HepG2 (cell line): ENCODE data around the gene PARD3. TPM values are rescaled to one million over a fixed set of nuclear protein-coding genes. Genes with fewer than 3 reads are reported as not detected.

Experiments
- ESRRA ChIP-seq: sonication (generic); formaldehyde crosslinking; IDR thresholded peaks from 2 replicates; pipeline ENCODE4 v1.5.1; 2020; ENCODE audit warnings: mild to moderate bottlenecking, low read depth, missing genetic modification reagents
- FOXA3 ChIP-seq: IDR thresholded peaks from 2 replicates; pipeline ENCODE4 v1.6.1; 2016; ENCODE audit warnings: missing genetic modification reagents, missing compliant biosample characterization
- HDAC2 ChIP-seq: sonication (generic); formaldehyde crosslinking; IDR thresholded peaks from 2 replicates; pipeline ENCODE4 v1.4.0; 2020; ENCODE audit warnings: missing genetic modification reagents
- KAT8 ChIP-seq: IDR thresholded peaks from 2 replicates; pipeline ENCODE4 v1.6.1; 2016; ENCODE audit warnings: missing genetic modification reagents, missing compliant biosample characterization
- KDM2A ChIP-seq: sonication (generic); formaldehyde crosslinking; IDR thresholded peaks from 2 replicates; pipeline ENCODE4 v1.4.0; 2020; ENCODE audit warnings: low read depth, missing genetic modification reagents, borderline replicate concordance
- KLF16 ChIP-seq, 2 experiments: sonication (generic) in 1 of 2; formaldehyde crosslinking in 1 of 2; IDR thresholded peaks; 2 replicates each; pipeline versions ENCODE4 v1.6.1 to v1.8.0; 2016 to 2023; ENCODE audit warnings: missing genetic modification reagents in 2 of 2, missing compliant biosample characterization in 1 of 2
- MED13 ChIP-seq: sonication (generic); formaldehyde crosslinking; IDR thresholded peaks from 2 replicates; pipeline ENCODE4 v1.5.0; 2020; ENCODE audit warnings: missing genetic modification reagents
- SOX6 ChIP-seq, 2 experiments: fragments of 450-650 bp in 1 of 2; sonication (generic) in 1 of 2; formaldehyde crosslinking in 1 of 2; IDR thresholded peaks; 2 replicates each; pipeline versions ENCODE4 v1.4.0 to v1.6.1; 2017 to 2020; ENCODE audit warnings: antibody characterized with exemption in 1 of 2, mild to moderate bottlenecking in 1 of 2, missing genetic modification reagents in 1 of 2
- TEAD3 ChIP-seq: optimal IDR thresholded peaks from 2 replicates; pipeline ENCODE3; 2016; ENCODE audit warnings: borderline replicate concordance
- XRCC5 ChIP-seq: fragments of 200-400 bp; formaldehyde crosslinking; optimal IDR thresholded peaks from 2 replicates; pipeline ENCODE3; 2017; ENCODE audit warnings: mild to moderate bottlenecking, low read length
- ZNF230 ChIP-seq: sonication (generic); formaldehyde crosslinking; IDR thresholded peaks from 2 replicates; pipeline ENCODE4 v1.4.0; 2020; ENCODE audit warnings: mild to moderate bottlenecking, missing genetic modification reagents
- polyA plus RNA-seq, 8 experiments: library from polyadenylated mRNA; depleted of rRNA in 3 of 8; stranded (reverse) in 7 of 8; unstranded in 1 of 8; fragments of >200 nt; fragmentation: Illumina TruSeq in 4 of 8; extraction: Trizol in 4 of 8; gene quantifications; 2 replicates each; pipeline versions ENCODE4 v1.2.1 to v1.2.3, GENCODE V29; 2011 to 2016; ENCODE audit warnings: low read depth in 4 of 8, missing spikeins in 1 of 8, mixed read lengths in 1 of 8; ENCODE audit not compliant: insufficient read depth in 1 of 8
- total RNA-seq, 5 experiments: library from RNA; depleted of rRNA; stranded (reverse); fragments of >200 nt; fragmentation: Illumina TruSeq; extraction: Trizol; gene quantifications; 2 replicates each; pipeline ENCODE4 v1.2.3, GENCODE V29; 2016; ENCODE audit warnings: low read depth in 1 of 5
- TF ChIP-seq, protein P1 (sequence below): sonication (generic); formaldehyde crosslinking; IDR thresholded peaks from 2 replicates; pipeline ENCODE4 v1.4.0; 2020; ENCODE audit warnings: missing genetic modification reagents
- TF ChIP-seq, protein P2 (sequence below): sonication (generic); formaldehyde crosslinking; IDR thresholded peaks from 2 replicates; pipeline ENCODE4; 2020; ENCODE audit warnings: missing genetic modification reagents, mild to moderate bottlenecking, borderline replicate concordance
- TF ChIP-seq, protein P3 (sequence below): sonication (generic); formaldehyde crosslinking; IDR thresholded peaks from 2 replicates; pipeline ENCODE4 v1.5.0; 2020; ENCODE audit warnings: missing genetic modification reagents
- TF ChIP-seq, protein P4 (sequence below): sonication (generic); formaldehyde crosslinking; IDR thresholded peaks from 2 replicates; pipeline ENCODE4 v1.8.0; 2022; ENCODE audit warnings: missing genetic modification reagents, mild to moderate bottlenecking, inconsistent platforms, borderline replicate concordance
- TF ChIP-seq, protein P5 (sequence below): sonication (generic); formaldehyde crosslinking; conservative IDR thresholded peaks from 2 replicates; pipeline ENCODE4 v1.4.0; 2020; ENCODE audit warnings: missing genetic modification reagents

PARD3 gene
- total and polyA plus RNA-seq, 2 of the 13 experiments (the other 11 are each of a cell fraction or from before 2014, with no cell fraction given): 40.9 to 60.0 TPM

DNA sequence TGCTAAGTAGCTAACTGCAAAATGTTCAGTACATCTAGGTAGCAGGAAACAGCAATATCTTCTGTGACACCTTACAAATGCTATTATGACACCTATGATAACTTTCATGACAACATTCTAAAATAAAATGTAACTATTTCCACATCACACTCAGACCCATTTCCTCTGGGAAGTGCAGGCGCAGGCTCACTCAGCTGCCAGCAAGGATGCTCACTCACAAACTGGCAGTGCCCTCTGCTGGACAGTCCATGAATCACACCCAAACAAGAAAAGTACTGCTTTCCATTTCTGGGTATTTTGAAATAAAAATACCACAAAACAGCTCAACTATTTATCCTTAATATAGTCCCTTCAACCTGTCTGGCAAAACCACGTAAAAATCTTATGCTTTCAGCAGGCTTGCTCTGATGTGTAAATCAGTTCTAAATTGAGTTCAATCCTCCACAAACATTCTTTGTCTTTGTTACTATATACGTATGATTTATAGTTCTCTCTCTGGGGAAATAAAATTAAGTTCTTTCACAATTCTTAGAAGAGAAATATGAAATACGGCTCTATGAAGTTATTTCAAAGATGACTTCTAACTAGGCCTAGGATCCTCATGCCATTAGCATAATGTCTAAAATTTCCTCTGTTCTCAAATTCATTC, 176.6 kb downstream of the PARD3 start (continued):
- TF ChIP-seq, protein P1, sequence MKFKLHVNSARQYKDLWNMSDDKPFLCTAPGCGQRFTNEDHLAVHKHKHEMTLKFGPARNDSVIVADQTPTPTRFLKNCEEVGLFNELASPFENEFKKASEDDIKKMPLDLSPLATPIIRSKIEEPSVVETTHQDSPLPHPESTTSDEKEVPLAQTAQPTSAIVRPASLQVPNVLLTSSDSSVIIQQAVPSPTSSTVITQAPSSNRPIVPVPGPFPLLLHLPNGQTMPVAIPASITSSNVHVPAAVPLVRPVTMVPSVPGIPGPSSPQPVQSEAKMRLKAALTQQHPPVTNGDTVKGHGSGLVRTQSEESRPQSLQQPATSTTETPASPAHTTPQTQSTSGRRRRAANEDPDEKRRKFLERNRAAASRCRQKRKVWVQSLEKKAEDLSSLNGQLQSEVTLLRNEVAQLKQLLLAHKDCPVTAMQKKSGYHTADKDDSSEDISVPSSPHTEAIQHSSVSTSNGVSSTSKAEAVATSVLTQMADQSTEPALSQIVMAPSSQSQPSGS: peak; percentile 38; the same call in 1 of the 2 replicates
- TF ChIP-seq, protein P2, sequence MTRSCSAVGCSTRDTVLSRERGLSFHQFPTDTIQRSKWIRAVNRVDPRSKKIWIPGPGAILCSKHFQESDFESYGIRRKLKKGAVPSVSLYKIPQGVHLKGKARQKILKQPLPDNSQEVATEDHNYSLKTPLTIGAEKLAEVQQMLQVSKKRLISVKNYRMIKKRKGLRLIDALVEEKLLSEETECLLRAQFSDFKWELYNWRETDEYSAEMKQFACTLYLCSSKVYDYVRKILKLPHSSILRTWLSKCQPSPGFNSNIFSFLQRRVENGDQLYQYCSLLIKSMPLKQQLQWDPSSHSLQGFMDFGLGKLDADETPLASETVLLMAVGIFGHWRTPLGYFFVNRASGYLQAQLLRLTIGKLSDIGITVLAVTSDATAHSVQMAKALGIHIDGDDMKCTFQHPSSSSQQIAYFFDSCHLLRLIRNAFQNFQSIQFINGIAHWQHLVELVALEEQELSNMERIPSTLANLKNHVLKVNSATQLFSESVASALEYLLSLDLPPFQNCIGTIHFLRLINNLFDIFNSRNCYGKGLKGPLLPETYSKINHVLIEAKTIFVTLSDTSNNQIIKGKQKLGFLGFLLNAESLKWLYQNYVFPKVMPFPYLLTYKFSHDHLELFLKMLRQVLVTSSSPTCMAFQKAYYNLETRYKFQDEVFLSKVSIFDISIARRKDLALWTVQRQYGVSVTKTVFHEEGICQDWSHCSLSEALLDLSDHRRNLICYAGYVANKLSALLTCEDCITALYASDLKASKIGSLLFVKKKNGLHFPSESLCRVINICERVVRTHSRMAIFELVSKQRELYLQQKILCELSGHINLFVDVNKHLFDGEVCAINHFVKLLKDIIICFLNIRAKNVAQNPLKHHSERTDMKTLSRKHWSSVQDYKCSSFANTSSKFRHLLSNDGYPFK (CRISPR knock-in tag): no peak
- TF ChIP-seq ZNF230 (CRISPR knock-in tag): no peak
- TF ChIP-seq XRCC5: peak; percentile 39
- no peak for TF ChIP-seq SOX6 (IDR thresholded peaks at IDR 0.05)
- TF ChIP-seq SOX6 (CRISPR knock-in tag; IDR thresholded peaks at IDR 0.05): 0 out of 2 replicates have a peak, but pooled peaks have one; percentile 21
- TF ChIP-seq, protein P3, sequence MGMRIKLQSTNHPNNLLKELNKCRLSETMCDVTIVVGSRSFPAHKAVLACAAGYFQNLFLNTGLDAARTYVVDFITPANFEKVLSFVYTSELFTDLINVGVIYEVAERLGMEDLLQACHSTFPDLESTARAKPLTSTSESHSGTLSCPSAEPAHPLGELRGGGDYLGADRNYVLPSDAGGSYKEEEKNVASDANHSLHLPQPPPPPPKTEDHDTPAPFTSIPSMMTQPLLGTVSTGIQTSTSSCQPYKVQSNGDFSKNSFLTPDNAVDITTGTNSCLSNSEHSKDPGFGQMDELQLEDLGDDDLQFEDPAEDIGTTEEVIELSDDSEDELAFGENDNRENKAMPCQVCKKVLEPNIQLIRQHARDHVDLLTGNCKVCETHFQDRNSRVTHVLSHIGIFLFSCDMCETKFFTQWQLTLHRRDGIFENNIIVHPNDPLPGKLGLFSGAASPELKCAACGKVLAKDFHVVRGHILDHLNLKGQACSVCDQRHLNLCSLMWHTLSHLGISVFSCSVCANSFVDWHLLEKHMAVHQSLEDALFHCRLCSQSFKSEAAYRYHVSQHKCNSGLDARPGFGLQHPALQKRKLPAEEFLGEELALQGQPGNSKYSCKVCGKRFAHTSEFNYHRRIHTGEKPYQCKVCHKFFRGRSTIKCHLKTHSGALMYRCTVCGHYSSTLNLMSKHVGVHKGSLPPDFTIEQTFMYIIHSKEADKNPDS (CRISPR knock-in tag): no peak
- TF ChIP-seq KAT8 (CRISPR knock-in tag): 0 out of 2 replicates have a peak, but pooled peaks have one; percentile 18
- TF ChIP-seq KLF16 (CRISPR knock-in tag; IDR thresholded peaks at IDR 0.05): 0 out of 4 replicates have a peak, but pooled peaks of 1 of the 2 experiments have one; percentile 26
- no peak for TF ChIP-seq HDAC2
- TF ChIP-seq, protein P4, sequence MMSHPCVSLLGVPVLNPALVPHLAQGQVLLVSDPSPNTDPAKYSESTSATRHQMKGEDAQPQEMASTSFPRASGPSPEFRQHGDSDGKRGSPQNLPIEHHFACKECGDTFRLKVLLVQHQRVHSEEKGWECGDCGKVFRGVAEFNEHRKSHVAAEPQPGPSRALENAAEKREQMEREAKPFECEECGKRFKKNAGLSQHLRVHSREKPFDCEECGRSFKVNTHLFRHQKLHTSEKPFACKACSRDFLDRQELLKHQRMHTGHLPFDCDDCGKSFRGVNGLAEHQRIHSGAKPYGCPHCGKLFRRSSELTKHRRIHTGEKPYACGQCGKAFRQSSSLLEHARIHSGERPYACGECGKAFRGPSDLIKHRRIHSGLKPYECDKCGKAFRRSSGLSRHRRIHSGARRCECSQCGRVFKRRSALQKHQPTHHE (CRISPR knock-in tag): no peak
- TF ChIP-seq FOXA3 (CRISPR knock-in tag): no peak
- TF ChIP-seq TEAD3 (CRISPR knock-in tag): peak; percentile 25
- TF ChIP-seq, protein P5, sequence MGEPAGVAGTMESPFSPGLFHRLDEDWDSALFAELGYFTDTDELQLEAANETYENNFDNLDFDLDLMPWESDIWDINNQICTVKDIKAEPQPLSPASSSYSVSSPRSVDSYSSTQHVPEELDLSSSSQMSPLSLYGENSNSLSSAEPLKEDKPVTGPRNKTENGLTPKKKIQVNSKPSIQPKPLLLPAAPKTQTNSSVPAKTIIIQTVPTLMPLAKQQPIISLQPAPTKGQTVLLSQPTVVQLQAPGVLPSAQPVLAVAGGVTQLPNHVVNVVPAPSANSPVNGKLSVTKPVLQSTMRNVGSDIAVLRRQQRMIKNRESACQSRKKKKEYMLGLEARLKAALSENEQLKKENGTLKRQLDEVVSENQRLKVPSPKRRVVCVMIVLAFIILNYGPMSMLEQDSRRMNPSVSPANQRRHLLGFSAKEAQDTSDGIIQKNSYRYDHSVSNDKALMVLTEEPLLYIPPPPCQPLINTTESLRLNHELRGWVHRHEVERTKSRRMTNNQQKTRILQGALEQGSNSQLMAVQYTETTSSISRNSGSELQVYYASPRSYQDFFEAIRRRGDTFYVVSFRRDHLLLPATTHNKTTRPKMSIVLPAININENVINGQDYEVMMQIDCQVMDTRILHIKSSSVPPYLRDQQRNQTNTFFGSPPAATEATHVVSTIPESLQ (CRISPR knock-in tag): peak; percentile 71; the same call in 1 of the 2 replicates
- no peak for TF ChIP-seq MED13 (CRISPR knock-in tag)
- TF ChIP-seq ESRRA: no peak
- 0 out of 2 replicates have a peak, but pooled peaks have one; percentile 23 for TF ChIP-seq KDM2A (CRISPR knock-in tag)
